ENCODE measurements around the gene SINHCAF.

The SINHCAF gene

DNA sequence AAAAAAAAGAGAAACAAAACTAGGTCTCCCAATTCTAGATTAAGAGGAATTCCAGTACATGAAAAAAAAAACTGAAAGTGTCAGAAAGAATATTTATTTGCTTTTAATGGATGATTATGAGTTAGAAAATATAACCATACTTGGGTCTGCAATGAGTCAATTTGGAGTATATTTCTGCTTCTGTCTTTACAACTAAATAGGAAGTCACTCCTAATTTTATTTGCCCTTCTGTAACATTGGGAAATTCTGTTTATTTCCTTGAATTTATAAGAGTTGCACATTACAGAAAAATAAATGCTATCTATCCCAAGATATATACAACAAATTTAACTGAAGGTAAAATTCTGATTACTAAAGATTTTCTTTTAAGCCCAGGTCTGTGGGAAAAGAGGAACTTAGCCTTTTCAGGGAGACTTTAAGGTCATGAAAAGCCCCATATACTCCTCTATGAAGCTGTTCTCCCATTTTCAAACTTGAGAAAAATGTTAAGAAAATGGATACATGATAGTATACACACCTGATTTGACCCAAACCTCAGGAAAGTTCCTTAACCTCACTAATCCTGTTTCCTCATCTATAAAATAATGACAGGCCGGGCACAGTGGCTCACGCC, 7.2 kb downstream of the SINHCAF start:
- TF ChIP-seq, protein P1, sequence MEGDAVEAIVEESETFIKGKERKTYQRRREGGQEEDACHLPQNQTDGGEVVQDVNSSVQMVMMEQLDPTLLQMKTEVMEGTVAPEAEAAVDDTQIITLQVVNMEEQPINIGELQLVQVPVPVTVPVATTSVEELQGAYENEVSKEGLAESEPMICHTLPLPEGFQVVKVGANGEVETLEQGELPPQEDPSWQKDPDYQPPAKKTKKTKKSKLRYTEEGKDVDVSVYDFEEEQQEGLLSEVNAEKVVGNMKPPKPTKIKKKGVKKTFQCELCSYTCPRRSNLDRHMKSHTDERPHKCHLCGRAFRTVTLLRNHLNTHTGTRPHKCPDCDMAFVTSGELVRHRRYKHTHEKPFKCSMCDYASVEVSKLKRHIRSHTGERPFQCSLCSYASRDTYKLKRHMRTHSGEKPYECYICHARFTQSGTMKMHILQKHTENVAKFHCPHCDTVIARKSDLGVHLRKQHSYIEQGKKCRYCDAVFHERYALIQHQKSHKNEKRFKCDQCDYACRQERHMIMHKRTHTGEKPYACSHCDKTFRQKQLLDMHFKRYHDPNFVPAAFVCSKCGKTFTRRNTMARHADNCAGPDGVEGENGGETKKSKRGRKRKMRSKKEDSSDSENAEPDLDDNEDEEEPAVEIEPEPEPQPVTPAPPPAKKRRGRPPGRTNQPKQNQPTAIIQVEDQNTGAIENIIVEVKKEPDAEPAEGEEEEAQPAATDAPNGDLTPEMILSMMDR (conservative IDR thresholded peaks at IDR 0.05) = no peak
- H3K27ac ChIP-seq = peak overlapping the region; percentile 67

DNA sequence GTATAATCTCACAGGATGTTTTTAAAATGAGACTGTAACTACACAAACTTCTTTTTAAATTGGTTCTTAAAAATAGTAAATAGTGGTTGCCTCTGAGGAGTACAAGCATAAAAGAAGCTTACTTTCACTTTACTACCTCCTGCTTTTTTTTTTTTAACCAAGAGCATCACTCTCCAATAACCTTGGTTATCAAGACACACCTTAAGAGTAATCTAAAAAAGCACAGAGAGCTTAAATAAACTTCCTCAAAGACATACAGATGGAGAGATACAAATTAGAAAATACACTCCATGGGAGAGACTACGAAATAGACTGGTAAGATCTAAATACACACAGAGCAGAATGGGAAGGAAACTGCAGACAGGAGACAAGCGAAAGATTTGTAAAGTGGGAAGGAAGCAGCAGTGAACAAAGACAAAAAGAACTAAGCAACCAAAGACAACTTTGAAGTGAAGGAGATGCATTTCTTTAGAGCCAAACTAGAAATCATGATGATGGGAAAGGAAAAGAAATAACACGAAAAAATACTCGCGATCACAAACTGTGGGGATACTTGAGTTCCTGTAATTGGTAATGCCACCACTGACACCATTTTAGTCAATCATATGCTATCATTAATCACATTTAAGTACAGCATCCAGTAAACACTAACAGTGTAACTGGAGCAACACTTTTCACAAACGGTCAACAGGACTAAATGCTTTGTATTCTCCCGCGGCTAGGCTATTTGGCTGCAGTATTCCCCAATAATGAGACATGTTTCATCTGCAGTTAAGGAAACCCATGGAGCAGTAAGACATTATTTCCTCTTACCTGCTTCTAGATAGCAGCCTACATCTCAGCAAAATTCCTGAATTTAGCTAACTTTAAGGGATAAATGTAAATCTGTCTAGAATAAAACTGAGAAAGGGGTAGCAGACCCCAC, 8.2 kb downstream of the SINHCAF start:
- peak overlapping the region; percentile 67 for H3K27ac ChIP-seq
- TF ChIP-seq, protein P1 (conservative IDR thresholded peaks at IDR 0.05) = no peak

DNA sequence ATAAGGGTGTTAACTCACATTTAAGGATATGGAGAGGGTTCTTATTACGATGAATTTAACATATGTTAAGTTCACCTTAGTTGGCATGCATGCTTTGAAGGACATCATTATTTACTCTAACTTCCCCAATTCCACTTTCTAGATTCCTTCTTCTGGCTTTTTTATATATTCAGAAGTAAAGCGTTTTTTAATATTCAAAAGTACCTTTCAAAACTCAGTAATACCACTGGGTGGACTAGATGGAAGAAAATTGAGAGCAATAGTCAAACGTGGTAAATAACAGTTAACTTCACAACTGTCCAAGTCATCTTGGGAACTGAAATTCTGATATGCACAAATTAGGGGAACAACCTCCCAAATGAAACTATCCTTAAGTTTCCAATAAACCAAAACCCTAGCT, 9.1 kb downstream of the SINHCAF start:
- TF ChIP-seq, protein P1 (conservative IDR thresholded peaks at IDR 0.05) = no peak
- peak overlapping the region; percentile 67 for H3K27ac ChIP-seq

DNA sequence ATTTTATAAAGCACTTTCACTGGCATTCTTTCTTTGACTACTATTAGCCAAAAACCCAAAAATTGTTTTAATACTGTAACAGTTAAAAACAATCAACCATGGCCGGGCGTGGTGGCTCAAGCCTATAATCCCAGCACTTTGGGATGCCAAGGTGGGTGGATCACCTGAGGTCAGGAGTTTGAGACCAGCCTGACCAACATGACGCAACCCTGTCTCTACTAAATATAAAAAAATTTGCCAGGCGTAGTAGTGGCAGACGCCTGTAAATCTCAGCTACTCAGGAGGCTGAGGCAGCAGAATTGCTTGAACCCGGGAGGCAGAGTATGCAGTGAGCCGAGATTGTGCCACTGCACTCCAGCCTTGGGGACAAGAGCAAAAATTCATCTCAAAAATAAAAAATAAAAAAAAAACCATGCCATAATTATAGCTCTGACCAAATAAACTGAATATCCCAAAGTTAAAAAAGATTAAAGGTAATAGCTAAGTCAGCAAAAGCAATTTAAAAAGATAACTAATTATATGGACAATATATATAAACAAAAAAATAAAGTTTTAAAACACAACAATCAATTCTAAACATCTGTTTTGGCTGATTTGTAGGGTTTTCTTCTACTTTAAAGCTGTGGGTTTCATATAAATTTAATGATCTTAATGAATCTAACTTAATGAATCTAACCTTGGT, 10.0 kb downstream of the SINHCAF start:
- peak overlapping the region; percentile 67; the same call in 1 of the 2 replicates for H3K27ac ChIP-seq
- TF ChIP-seq, protein P1 (conservative IDR thresholded peaks at IDR 0.05) = no peak

DNA sequence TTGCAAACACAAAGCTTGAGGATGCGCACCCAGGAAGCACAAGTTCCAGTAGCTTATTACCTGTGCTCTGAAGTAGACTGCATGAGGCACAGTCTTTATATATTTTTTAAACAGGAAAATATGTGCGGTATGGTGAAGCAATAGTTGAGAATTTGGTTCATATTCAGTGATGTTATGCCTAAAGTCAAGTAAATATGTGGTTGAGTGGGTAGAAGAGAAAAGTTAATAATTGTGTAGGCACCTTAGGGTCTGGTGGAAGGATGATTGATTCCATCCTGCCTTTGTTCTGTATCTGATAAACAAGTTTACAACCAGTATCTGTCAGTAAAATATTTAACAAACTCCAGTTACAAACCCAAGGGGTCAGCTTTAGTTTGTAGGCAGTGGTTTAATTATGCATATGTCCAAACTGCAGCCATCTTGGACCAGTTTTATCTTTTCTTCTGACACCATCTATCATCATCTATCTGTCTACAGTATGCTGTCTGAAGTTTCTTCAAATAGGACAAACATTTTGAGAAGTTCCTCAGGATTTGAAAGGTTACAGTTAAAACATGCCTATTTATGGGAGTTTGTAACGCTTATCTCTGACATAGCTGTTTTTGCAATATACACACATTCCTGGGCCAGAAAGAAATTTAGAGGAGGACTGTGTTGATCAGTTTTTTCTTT, 10.8 kb downstream of the SINHCAF start:
- no peak overlapping the region for H3K27ac ChIP-seq
- TF ChIP-seq, protein P1 (conservative IDR thresholded peaks at IDR 0.05) = no peak

DNA sequence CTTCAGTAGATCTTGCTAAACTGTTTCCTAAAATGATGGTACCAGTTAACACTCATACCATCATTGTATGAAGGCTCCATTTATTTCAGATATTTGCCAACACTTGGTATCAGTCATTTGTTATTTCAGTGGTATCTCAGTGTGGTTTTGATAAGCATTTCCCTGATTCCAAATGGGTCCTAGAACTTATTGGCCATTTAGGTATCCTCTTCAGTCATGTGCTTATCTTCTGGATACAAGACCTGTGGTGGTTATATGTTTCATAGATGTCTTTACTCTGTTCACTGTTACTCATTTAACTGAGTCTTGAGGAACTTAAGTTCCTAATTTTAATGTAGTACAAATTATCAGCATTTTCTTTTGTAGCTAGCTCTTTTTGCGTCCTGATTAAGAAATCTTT, 13.5 kb downstream of the SINHCAF start:
- no peak overlapping the region for H3K27ac ChIP-seq
- TF ChIP-seq, protein P1 (conservative IDR thresholded peaks at IDR 0.05) = no peak
